Lung microvascular endothelial cell (primary cell): Measurements from ENCODE around the gene HPGDS. TPM values are rescaled to one million over a fixed set of nuclear protein-coding genes. Genes with fewer than 3 reads are reported as not detected.

ENCODE experiments used
- DNase-seq, 2 donors: peaks; one replicate each; pipeline versions ENCODE4 v3.0.0 to v3.0.0-alpha.2; 2010; ENCODE audit warnings: low read depth in 2 of 2
- total RNA-seq: library from RNA; depleted of rRNA; stranded (reverse); fragments of >200 nt; gene quantifications from 2 replicates; pipeline ENCODE4 v1.2.1, GENCODE V29; 2014

Gene HPGDS
- total RNA-seq, 1 donor from 2014 or later, result not detected

GRCh38 chr4:94256144-94256783, 86.4 kb downstream of the HPGDS start:
- no peak for DNase-seq

GRCh38 chr4:94253036-94253435, 89.6 kb downstream of the HPGDS start:
- peak in 1 of 2 donors; percentile 1 for DNase-seq

- no peak for DNase-seq
Observed at GRCh38 chr4:94251094-94251493, 91.5 kb downstream of the HPGDS start.

Other genes with a start within 250 kb of the HPGDS start
- gene SMARCAD1, start 135.0 kb downstream of the HPGDS start, total RNA-seq, result 23.1 and 27.2 TPM in 2 replicates
- 68.9 and 70.8 TPM in 2 replicates for gene PDLIM5, start 109.1 kb upstream of the HPGDS start, total RNA-seq